Transverse colon (tissue), 4 donors: ENCODE results near the gene LIMK2. TPM values are rescaled to one million over a fixed set of nuclear protein-coding genes. Genes with fewer than 3 reads are reported as not detected.
A peak's percentile ranks its signal among the peaks of the same experiment; 100 is the strongest.

ENCODE experiments used
- DNase-seq: peaks from one replicate; pipeline ENCODE4 v3.0.0-alpha.2; 2019
- H3K27ac ChIP-seq, 4 donors: fragments of 200-600 bp; sonication (generic); 2 replicates each; pipeline ENCODE4 v1.5.1; 2016 to 2018; ENCODE audit warnings: inconsistent platforms in 4 of 4
- H3K27me3 ChIP-seq: fragments of 200-600 bp; sonication (generic); 2 replicates; pipeline ENCODE4 v1.5.1; 2017; ENCODE audit warnings: inconsistent platforms
- H3K36me3 ChIP-seq, 4 donors: fragments of 200-600 bp; sonication (generic); 2 replicates each; pipeline ENCODE4 v1.5.1; 2017 to 2019; ENCODE audit warnings: inconsistent platforms in 4 of 4
- H3K4me1 ChIP-seq, 4 donors: fragments of 200-600 bp; sonication (generic); 2 replicates each; pipeline ENCODE4 v1.5.1; 2017 to 2020; ENCODE audit warnings: inconsistent platforms in 4 of 4
- H3K4me3 ChIP-seq, 4 donors: fragments of 200-600 bp; sonication (generic); 1 replicate in 1 of 4; 2 replicates in 3 of 4; pipeline versions ENCODE4 v1.5.1 to v1.6.1; 2017 to 2019; ENCODE audit warnings: inconsistent platforms in 4 of 4
- H3K9me3 ChIP-seq, 2 donors: fragments of 200-600 bp; sonication (generic); 2 replicates each; pipeline ENCODE4 v1.5.1; 2017 to 2019; ENCODE audit warnings: inconsistent platforms in 2 of 2
- EP300 ChIP-seq: sonication (generic); formaldehyde crosslinking; IDR thresholded peaks from one replicate; pipeline ENCODE4 v1.6.1; 2017; ENCODE audit warnings: antibody characterized with exemption, low read depth
- POLR2A ChIP-seq: fragments of 450-650 bp; IDR thresholded peaks from one replicate; pipeline ENCODE4 v1.6.1; 2016; ENCODE audit warnings: antibody characterized with exemption, mild to moderate bottlenecking, moderate library complexity
- POLR2AphosphoS5 ChIP-seq, 3 donors: sonication (generic); formaldehyde crosslinking; IDR thresholded peaks; one replicate each; pipeline ENCODE4 v1.6.1; 2016; ENCODE audit warnings: antibody characterized with exemption in 3 of 3
- WGBS, 2 donors: methylation state at CpG; one replicate each; pipeline ENCODE4 v1.1.5; 2018; ENCODE audit warnings: low coverage in 1 of 2; 5-methylcytosine and 5-hydroxymethylcytosine counted together
- in situ Hi-C, 4 donors: fragments of 200-750 bp; cut with MboI; loops; one replicate each; pipeline versions ENCODE4 v1.15.0 to v1.15.1; 2017; ENCODE audit warnings: low sequenced_read_pairs in 3 of 4, low pct_ligation_motif_present in 1 of 4, low pct_unique_long_range_greater_than_20kb in 1 of 4
- intact Hi-C: fragments of 100-400 bp; cut with DNase I; formaldehyde crosslinking; loops from one replicate; pipeline ENCODE4 v1.15.1; 2023; ENCODE audit warnings: low total_unique reads
- total RNA-seq, 4 donors: library from RNA; depleted of rRNA; stranded (reverse); fragments of >200 nt; gene quantifications; one replicate each; pipeline ENCODE4 v1.1.0, GENCODE V29; 2016
- TF ChIP-seq, protein P1 (sequence below), 5 experiments: fragments of 200-600 bp in 3 of 5; fragments of 450-650 bp in 2 of 5; sonication (generic) in 3 of 5; IDR thresholded peaks; 1 replicate in 2 of 5; 2 replicates in 3 of 5; pipeline ENCODE4 v1.5.1; 2016 to 2017; ENCODE audit warnings: antibody characterized with exemption in 5 of 5, inconsistent platforms in 3 of 5, mild to moderate bottlenecking in 2 of 5, moderate library complexity in 1 of 5

Gene LIMK2
- total RNA-seq, 4 donors from 2014 or later, result 124 to 283 (median 210) TPM

DNA sequence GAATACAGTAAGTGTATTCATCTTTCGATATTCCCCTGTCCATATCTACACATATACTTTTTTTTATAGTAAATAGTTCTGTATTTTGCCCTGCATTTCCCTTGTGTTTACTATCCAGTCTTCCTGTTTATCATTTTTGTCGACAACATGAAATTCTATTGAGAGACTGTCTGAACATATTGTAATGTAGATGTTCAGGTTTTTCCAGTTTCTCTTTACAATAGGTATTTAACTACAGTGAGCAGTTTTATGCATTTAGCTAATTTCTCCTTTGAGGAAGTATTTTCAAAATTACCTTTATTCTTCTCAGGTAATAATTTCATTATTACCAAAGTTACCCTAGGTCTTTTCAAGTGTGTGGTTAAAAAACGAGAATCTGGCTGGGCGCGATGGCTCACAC lies 63.5 kb downstream of the LIMK2 start:
- TF ChIP-seq EP300 (no peak), POLR2A (no peak), POLR2AphosphoS5 (IDR thresholded peaks at IDR 0.05) (no peak)
- TF ChIP-seq, protein P1, sequence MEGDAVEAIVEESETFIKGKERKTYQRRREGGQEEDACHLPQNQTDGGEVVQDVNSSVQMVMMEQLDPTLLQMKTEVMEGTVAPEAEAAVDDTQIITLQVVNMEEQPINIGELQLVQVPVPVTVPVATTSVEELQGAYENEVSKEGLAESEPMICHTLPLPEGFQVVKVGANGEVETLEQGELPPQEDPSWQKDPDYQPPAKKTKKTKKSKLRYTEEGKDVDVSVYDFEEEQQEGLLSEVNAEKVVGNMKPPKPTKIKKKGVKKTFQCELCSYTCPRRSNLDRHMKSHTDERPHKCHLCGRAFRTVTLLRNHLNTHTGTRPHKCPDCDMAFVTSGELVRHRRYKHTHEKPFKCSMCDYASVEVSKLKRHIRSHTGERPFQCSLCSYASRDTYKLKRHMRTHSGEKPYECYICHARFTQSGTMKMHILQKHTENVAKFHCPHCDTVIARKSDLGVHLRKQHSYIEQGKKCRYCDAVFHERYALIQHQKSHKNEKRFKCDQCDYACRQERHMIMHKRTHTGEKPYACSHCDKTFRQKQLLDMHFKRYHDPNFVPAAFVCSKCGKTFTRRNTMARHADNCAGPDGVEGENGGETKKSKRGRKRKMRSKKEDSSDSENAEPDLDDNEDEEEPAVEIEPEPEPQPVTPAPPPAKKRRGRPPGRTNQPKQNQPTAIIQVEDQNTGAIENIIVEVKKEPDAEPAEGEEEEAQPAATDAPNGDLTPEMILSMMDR (IDR thresholded peaks at IDR 0.05), result no peak
- no peaks in the 10 kb centered on the region for H3K9me3 ChIP-seq
- H3K27me3 ChIP-seq, result no peaks in the 10 kb centered on the region
- peak overlapping the region in 1 of 4 donors; percentile 8 for H3K27ac ChIP-seq
- intact Hi-C loops (no loop called here), in situ Hi-C loops (no loop called here)
- DNase-seq, result no peak
- peaks cover 0 to 44% (median 16%) of the 10 kb centered on the region in 4 donors for H3K36me3 ChIP-seq
- no peak overlapping the region for H3K4me3 ChIP-seq
- 60 to 81% methylated on average over 5 of the region's 5 CpGs for WGBS, 2 donors
- peaks cover 0 to 4% (median 0%) of the 10 kb centered on the region in 4 donors for H3K4me1 ChIP-seq

DNA sequence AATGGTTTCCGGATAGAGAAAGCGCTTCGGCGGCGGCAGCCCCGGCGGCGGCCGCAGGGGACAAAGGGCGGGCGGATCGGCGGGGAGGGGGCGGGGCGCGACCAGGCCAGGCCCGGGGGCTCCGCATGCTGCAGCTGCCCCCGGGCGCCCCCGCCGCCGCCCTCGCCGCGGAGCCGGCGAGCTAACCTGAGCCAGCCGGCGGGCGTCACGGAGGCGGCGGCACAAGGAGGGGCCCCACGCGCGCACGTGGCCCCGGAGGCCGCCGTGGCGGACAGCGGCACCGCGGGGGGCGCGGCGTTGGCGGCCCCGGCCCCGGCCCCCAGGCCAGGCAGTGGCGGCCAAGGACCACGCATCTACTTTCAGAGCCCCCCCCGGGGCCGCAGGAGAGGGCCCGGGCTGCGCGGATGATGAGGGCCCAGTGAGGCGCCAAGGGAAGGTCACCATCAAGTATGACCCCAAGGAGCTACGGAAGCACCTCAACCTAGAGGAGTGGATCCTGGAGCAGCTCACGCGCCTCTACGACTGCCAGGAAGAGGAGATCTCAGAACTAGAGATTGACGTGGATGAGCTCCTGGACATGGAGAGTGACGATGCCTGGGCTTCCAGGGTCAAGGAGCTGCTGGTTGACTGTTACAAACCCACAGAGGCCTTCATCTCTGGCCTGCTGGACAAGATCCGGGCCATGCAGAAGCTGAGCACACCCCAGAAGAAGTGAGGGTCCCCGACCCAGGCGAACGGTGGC lies 64.5 kb downstream of the LIMK2 start:
- in situ Hi-C loops (no loop called here), intact Hi-C loops (no loop called here)
- H3K4me3 ChIP-seq, result no peak overlapping the region
- no peak overlapping the region for H3K27ac ChIP-seq
- WGBS, 2 donors, result 94 to 100% methylated on average over 1 to 68 of the region's 69 CpGs
- peaks cover 0 to 4% (median 0%) of the 10 kb centered on the region in 4 donors for H3K4me1 ChIP-seq
- no peak for DNase-seq
- no peaks in the 10 kb centered on the region for H3K9me3 ChIP-seq
- peaks cover 0 to 52% (median 16%) of the 10 kb centered on the region in 4 donors for H3K36me3 ChIP-seq
- H3K27me3 ChIP-seq, result no peaks in the 10 kb centered on the region
- TF ChIP-seq POLR2AphosphoS5 (IDR thresholded peaks at IDR 0.05) (no peak), EP300 (no peak), POLR2A (no peak)
- TF ChIP-seq, protein P1 (IDR thresholded peaks at IDR 0.05), result no peak

DNA sequence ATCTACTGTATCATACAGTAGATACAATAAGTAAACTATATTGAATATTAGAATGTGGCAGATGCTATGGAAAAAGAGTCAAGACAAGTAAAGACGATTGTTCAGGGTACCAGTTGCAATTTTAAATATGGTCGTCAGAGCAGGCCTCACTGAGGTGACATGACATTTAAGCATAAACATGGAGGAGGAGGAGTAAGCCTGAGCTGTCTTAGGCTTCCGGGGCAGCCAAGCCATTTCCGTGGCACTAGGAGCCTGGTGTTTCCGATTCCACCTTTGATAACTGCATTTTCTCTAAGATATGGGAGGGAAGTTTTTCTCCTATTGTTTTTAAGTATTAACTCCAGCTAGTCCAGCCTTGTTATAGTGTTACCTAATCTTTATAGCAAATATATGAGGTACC lies 65.6 kb downstream of the LIMK2 start:
- Histone ChIP-seq H3K4me1 (peaks cover 0 to 10% (median 0%) of the 10 kb centered on the region in 4 donors), H3K4me3 (no peak overlapping the region), H3K27ac (no peak overlapping the region), H3K36me3 (peaks cover 0 to 64% (median 21%) of the 10 kb centered on the region in 4 donors), H3K27me3 (no peaks in the 10 kb centered on the region), H3K9me3 (no peaks in the 10 kb centered on the region)
- no peak for DNase-seq
- no peak for TF ChIP-seq POLR2AphosphoS5 (IDR thresholded peaks at IDR 0.05)
- TF ChIP-seq POLR2A, result no peak
- TF ChIP-seq EP300, result no peak
- TF ChIP-seq, protein P1 (IDR thresholded peaks at IDR 0.05), result no peak
- 94 to 96% methylated on average over 4 to 5 of the region's 5 CpGs for WGBS, 2 donors
- intact Hi-C loops (no loop called here), in situ Hi-C loops (no loop called here)

DNA sequence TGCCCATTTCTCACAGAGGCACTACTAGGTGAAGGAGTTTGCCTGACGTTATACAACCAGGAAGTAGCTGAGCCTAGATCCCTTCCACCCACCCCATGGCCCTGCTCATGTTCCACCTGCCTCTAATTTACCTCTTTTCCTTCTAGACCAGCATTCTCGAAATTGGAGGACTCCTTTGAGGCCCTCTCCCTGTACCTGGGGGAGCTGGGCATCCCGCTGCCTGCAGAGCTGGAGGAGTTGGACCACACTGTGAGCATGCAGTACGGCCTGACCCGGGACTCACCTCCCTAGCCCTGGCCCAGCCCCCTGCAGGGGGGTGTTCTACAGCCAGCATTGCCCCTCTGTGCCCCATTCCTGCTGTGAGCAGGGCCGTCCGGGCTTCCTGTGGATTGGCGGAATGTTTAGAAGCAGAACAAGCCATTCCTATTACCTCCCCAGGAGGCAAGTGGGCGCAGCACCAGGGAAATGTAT lies 66.1 kb downstream of the LIMK2 start:
- peaks cover 0 to 66% (median 23%) of the 10 kb centered on the region in 4 donors for H3K36me3 ChIP-seq
- intact Hi-C loops, result no loop called here
- no peak overlapping the region for H3K4me3 ChIP-seq
- in situ Hi-C loops, result no loop called here
- DNase-seq, result no peak
- WGBS, 2 donors, result 84% methylated on average over 9 of the region's 9 CpGs; no CpG with 5 or more reads in 1 of the 2 donors
- H3K27me3 ChIP-seq, result no peaks in the 10 kb centered on the region
- TF ChIP-seq, protein P1 (IDR thresholded peaks at IDR 0.05), result no peak
- TF ChIP-seq POLR2AphosphoS5 (IDR thresholded peaks at IDR 0.05), result no peak
- no peak for TF ChIP-seq EP300
- peak; percentile 14 for TF ChIP-seq POLR2A
- H3K9me3 ChIP-seq, result no peaks in the 10 kb centered on the region
- peak overlapping the region; percentile 25 to 60 (median 46) for H3K27ac ChIP-seq
- H3K4me1 ChIP-seq, result peaks cover 0 to 10% (median 0%) of the 10 kb centered on the region in 4 donors
